Retinal pigment epithelial cell (primary cell): ENCODE data around the gene ALDH3B2.

Source experiments
- DNase-seq: peaks from one replicate; pipeline ENCODE4 v3.0.0-alpha.2; 2010; ENCODE audit warnings: low read depth
- H3K4me3 ChIP-seq: 2 replicates; pipeline ENCODE4 v1.5.1; 2011; ENCODE audit warnings: mild to moderate bottlenecking, low read length, control low read depth, moderate library complexity
- TF ChIP-seq, protein P1 (sequence below): conservative IDR thresholded peaks from 2 replicates; pipeline ENCODE4 v1.5.1; 2011; ENCODE audit warnings: low read depth, low read length, control low read depth, inconsistent platforms

Gene ALDH3B2

DNA sequence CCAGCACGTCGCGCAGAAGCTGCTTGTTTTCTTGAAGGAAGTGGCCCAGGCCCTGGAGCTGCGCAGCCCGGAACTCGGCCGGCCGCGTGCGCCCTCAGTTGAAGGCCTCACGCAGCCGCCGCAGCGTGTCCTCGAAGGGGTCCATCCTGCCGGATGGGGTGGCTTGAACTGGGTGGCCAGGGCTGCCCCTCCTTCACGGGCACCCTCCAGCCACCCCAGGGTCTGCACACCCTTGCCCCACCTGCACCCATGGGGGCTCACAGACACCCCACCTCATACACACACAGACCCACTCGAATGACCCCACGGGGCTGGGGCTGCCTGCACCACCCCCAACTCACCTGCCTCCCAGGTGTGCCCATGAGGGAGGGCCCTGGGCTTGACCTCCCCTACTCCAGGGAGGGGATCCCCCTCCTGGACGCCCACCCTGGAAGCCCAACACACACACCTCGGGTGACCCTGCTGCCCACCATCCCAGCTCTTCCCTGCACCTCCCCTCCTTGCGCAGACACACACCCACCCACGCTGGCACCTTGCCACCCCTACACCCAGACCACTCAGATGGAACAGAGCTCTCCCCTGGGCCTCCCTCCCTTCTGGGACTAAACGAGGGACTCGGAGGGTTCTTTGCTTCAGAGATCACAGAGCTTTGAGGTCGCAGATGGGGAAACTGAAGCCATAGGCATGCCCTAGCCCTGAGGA is 6.8 kb downstream of the ALDH3B2 start:
- TF ChIP-seq, protein P1, sequence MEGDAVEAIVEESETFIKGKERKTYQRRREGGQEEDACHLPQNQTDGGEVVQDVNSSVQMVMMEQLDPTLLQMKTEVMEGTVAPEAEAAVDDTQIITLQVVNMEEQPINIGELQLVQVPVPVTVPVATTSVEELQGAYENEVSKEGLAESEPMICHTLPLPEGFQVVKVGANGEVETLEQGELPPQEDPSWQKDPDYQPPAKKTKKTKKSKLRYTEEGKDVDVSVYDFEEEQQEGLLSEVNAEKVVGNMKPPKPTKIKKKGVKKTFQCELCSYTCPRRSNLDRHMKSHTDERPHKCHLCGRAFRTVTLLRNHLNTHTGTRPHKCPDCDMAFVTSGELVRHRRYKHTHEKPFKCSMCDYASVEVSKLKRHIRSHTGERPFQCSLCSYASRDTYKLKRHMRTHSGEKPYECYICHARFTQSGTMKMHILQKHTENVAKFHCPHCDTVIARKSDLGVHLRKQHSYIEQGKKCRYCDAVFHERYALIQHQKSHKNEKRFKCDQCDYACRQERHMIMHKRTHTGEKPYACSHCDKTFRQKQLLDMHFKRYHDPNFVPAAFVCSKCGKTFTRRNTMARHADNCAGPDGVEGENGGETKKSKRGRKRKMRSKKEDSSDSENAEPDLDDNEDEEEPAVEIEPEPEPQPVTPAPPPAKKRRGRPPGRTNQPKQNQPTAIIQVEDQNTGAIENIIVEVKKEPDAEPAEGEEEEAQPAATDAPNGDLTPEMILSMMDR = no peak
- H3K4me3 ChIP-seq = no peak overlapping the region
- no peak for DNase-seq

DNA sequence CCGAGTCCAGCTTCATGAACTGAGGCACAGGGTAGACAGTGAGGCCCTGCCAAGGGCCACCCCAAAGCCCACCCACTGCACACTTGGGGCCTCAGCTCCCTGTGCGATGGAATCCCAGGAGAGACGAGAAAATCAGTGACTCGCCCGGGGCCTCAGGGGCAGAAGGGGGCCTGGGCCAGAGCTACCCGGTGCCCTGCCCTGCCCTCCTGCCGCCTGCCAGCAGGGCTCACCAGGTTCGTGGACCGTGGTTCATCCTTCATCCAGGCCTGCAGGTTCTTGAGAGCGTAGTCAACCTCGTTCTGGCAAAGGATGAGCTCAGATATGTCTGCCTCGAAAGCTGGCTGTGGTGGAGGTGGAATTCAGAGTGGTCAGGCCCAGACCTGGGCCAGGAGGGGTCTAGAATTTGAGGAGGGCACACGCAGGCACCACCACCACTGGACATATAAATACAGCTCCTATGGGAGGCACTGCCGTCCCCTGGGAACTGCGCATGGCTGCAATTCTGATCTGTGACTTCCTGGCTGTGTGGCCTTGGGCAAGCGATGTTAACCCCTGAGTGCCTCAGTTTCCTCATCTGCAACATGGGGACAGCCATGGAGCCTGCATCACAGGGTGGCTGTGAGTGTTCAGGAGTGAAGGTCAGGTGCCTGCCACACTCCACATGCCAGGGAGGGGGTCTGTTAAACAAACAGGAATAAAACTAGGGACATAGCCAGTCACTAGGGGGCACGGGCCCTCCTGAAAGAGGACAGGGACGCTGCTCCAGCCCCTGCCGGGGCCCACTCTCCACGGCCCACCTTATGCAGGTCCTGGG is 7.5 kb downstream of the ALDH3B2 start:
- TF ChIP-seq, protein P1 = no peak
- H3K4me3 ChIP-seq = no peak overlapping the region
- no peak for DNase-seq

DNA sequence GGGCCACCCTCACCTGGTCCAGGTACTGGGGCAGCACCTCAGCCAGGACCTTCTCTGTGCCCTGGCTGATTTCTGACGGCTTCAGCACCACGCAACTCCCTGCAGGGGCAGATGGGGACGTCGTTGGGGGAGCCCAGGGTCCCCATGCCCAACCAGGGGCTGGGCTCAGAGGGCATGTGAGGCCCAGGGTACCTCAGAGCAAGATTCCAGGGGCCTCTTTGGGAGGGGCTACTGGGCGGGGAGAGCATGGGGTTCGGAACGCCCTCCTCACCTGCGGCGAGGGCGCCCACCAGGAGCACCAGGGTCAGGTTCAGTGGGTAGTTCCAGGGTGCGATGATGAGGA is 8.1 kb downstream of the ALDH3B2 start:
- H3K4me3 ChIP-seq = no peak overlapping the region
- DNase-seq = no peak
- TF ChIP-seq, protein P1 = no peak

DNA sequence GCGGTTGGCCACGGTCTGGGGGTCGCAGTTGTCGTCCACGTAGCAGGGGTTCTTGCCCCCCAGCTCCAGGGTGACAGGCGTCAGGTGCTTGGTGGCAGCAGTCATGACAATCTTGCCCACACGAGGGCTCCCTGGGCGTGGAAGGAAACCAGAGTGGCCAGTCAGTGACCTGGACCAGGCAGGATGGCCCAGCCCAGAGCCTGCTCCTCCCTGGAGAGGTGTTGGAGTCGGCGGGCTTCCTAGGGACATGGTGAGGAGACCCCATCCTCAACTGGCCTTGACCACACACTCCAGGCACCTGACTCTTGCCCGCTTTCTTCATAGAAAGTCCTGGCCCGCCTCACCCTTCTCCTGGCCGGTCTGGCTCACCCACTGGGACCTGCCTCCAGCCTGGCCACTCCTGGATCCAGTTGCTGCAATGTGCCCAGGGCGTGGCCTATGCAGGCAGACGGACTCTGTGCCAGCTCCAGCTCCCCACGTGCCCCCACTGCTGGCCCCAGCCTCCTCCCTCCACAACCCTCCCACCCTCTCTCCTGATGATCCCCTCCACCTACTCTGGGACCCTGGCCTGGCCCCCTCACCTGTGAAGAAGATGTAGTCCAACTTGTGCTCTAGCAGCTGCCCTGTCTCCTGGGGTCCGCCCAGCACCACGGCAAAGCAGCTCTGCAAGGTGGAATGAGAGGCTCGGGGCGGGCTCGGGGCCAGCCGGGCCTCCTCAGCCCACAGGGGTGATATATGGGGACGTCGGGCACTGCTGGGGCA is 8.7 kb downstream of the ALDH3B2 start:
- TF ChIP-seq, protein P1 = peak; percentile 23
- H3K4me3 ChIP-seq = no peak overlapping the region
- DNase-seq = no peak

DNA sequence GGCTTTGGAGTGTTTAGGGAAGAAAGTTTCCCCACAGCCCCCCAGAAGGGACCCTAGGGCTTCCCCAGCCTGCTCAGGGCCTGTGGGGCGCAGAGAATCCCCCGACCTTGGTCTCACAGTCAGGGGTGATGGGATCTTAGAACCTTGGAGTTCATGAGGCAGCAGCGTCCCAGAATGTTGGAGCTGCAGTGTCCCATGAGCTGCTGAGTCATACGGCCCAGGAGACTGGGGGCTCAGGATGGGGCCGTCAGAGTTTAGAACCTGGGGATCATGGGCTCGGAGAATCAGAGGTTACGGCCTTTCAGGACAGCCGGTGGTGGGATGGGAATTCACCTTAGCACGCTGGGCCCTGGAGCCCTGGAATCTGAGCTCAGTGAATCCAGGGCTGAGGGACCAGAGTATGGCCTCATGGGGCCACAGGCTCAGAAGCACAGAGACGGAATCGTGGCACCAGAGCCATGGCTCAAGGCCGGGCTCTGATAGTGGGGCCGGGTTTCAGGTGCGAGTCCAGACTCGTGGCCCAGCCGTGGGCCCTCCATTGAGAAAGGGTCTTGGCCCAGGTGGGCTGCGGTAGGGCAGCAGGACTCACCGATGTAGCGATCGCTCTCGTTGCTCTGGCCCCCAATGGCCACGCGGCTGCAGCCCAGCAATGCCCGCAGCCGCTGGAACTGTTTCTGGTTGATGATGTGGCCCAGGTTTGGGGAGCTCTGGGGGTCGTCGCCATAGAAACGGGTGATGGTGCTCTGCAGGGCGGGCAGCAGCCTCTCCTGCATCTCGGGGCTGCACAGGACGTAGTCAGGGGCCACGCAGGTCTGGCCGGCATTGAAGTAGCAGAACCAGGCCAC is 9.5 kb downstream of the ALDH3B2 start:
- H3K4me3 ChIP-seq = no peak overlapping the region
- no peak for DNase-seq
- TF ChIP-seq, protein P1 = no peak

DNA sequence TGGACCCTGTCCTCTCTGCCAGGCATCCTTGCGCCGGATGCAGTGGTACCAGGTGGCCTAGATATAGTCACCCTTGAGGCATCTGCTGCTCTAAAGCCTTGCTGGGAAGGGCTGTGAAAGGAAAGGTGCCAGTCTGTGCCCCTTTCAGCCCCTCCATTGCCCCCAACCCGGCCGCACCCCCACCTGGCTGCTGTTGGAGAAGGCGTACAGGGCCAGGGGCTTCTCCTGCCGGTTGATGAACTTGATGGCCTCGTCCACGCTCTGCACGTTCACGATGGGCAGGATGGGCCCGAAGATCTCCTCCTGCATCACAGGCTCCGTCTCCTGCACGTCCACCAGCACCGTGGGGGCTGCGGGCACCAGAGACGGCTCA is 10.2 kb downstream of the ALDH3B2 start:
- DNase-seq = no peak
- H3K4me3 ChIP-seq = no peak overlapping the region
- TF ChIP-seq, protein P1 = no peak
